Smooth muscle cell of the pulmonary artery (primary cell): ENCODE measurements around the gene TRIM63. TPM values are rescaled to one million over a fixed set of nuclear protein-coding genes. Genes with fewer than 3 reads are reported as not detected.

Source experiments
- total RNA-seq: library from RNA; depleted of rRNA; stranded (reverse); fragments of >200 nt; gene quantifications from 2 replicates; pipeline ENCODE4 v1.2.3, GENCODE V29; 2014

The TRIM63 gene
- 0.07 and 0.30 TPM in 2 replicates for total RNA-seq

GRCh38 chr1:26067432-26067911 lies at the start of gene TRIM63:
TSS of gene TRIM63 (minus strand) at chr1:26067630. CDS start at chr1:26067494, 136 bp downstream.

GRCh38 chr1:26111530-26112406 lies 44.3 kb upstream of the TRIM63 start, which contains the start of gene PDIK1L:
TSS of gene PDIK1L (plus strand) at chr1:26111824. CDS start at chr1:26114309, 2,485 bp downstream.

GRCh38 chr1:26045722-26046245 lies 21.6 kb downstream of the TRIM63 start, which contains the start of gene SLC30A2:
TSS of gene SLC30A2 (minus strand) at chr1:26046118. CDS start at chr1:26045896, 222 bp downstream.

GRCh38 chr1:26021647-26022403 lies 45.6 kb downstream of the TRIM63 start, which contains the start of gene EXTL1:
TSS of gene EXTL1 (plus strand) at chr1:26021775. CDS start at chr1:26022647, 872 bp downstream.

Other genes starting within 250 kb of the TRIM63 start
- gene MTFR1L, start 247.7 kb downstream of the TRIM63 start, total RNA-seq: 45.1 and 47.3 TPM in 2 replicates
- 0.30 and 0.78 TPM in 2 replicates for gene AUNIP, start 208.2 kb downstream of the TRIM63 start, total RNA-seq
- gene PAQR7, start 191.9 kb downstream of the TRIM63 start, total RNA-seq: 13.6 and 15.3 TPM in 2 replicates
- gene STMN1, start 161.2 kb downstream of the TRIM63 start, total RNA-seq: 22.4 and 28.7 TPM in 2 replicates
- 11.2 and 12.1 TPM in 2 replicates for gene PAFAH2, start 69.6 kb downstream of the TRIM63 start, total RNA-seq
- 0.20 and 0.33 TPM in 2 replicates for gene EXTL1, start 45.9 kb downstream of the TRIM63 start, total RNA-seq
- gene SLC30A2, start 21.5 kb downstream of the TRIM63 start, total RNA-seq: not detected in 2 replicates
- gene PDIK1L, start 44.2 kb upstream of the TRIM63 start, total RNA-seq: 3.5 and 4.1 TPM in 2 replicates
- gene FAM110D, start 91.4 kb upstream of the TRIM63 start, total RNA-seq: not detected in 2 replicates
- gene C1orf232, start 101.3 kb upstream of the TRIM63 start, total RNA-seq: not detected in 2 replicates
- 13.6 and 14.0 TPM in 2 replicates for gene ZNF593, start 102.3 kb upstream of the TRIM63 start, total RNA-seq
- not detected in 2 replicates for gene ZNF593OS, start 104.2 kb upstream of the TRIM63 start, total RNA-seq
- 0.07 and 0.69 TPM in 2 replicates for gene CNKSR1, start 109.9 kb upstream of the TRIM63 start, total RNA-seq
- gene CATSPER4, start 123.0 kb upstream of the TRIM63 start, total RNA-seq: not detected in 2 replicates
- 6.1 and 6.9 TPM in 2 replicates for gene CEP85, start 166.6 kb upstream of the TRIM63 start, total RNA-seq
- gene SH3BGRL3, start 212.5 kb upstream of the TRIM63 start, total RNA-seq: 68.1 and 84.3 TPM in 2 replicates
- gene UBXN11, start 239.0 kb upstream of the TRIM63 start, total RNA-seq: 3.1 and 3.8 TPM in 2 replicates